ENCODE data around the gene KCNIP1. TPM values are rescaled to one million over a fixed set of nuclear protein-coding genes. Genes with fewer than 3 reads are reported as not detected.

The KCNIP1 gene
- polyA plus RNA-seq, 1 of the 3 experiments (the other 2 are of a cell fraction), result 1.3 TPM

- Histone ChIP-seq H2AFZ (ENCODE audit: low read depth) (no peak overlapping the region), H3K79me2 (ENCODE audit: insufficient read depth) (no peaks in the 10 kb centered on the region), H3K4me2 (no peak overlapping the region), H3K4me3 (ENCODE audit: low read depth in 2 of 2, low read length in 1 of 2) (no peak overlapping the region), H3K9me3 (no peaks in the 10 kb centered on the region), H3K9me2 (no peaks in the 10 kb centered on the region), H4K20me1 (ENCODE audit: insufficient read depth) (no peaks in the 10 kb centered on the region), H3K9ac (no peak overlapping the region), H3K4me1 (ENCODE audit: control insufficient read depth in 1 of 2, insufficient read depth in 2 of 2, low read depth in 1 of 2, low read length in 1 of 2) (no peaks in the 10 kb centered on the region; a peak in 1 of 4 replicates), H3K27ac (ENCODE audit: low read depth in 2 of 2, low read length in 1 of 2) (no peak overlapping the region), H3K36me3 (replicated peaks in 1 of 2; ENCODE audit: control insufficient read depth in 1 of 2, insufficient read depth in 2 of 2, low read length in 1 of 2) (no peaks in the 10 kb centered on the region), H3F3A (replicated peaks; ENCODE audit: insufficient read depth) (no peaks in the 10 kb centered on the region), H3K27me3 (ENCODE audit: insufficient read depth) (no peaks in the 10 kb centered on the region)
- POLR2A ChIA-PET, result no interaction called here
- 67% methylated on average over 1 of the region's 1 CpG for WGBS (ENCODE audit: low lambda C conversion rate)
- TF ChIP-seq USF2 (IDR thresholded peaks at IDR 0.05; ENCODE audit: borderline replicate concordance, low read depth, low read length) (no peak), POLR2AphosphoS5 (IDR thresholded peaks at IDR 0.05; ENCODE audit: low read depth, low read length) (no peak), SIN3A (IDR thresholded peaks at IDR 0.05; ENCODE audit: borderline replicate concordance, low read depth, low read length) (no peak), MEF2A (IDR thresholded peaks at IDR 0.05; ENCODE audit: borderline replicate concordance, low read depth) (no peak), TAF1 (IDR thresholded peaks at IDR 0.05; ENCODE audit: borderline replicate concordance, low read depth, low read length) (no peak), TCF12 (IDR thresholded peaks at IDR 0.05) (no peak), FOXM1 (IDR thresholded peaks at IDR 0.05; ENCODE audit: low read depth) (no peak), RXRA (IDR thresholded peaks at IDR 0.05; ENCODE audit: borderline replicate concordance, low read depth) (no peak), CHD2 (IDR thresholded peaks at IDR 0.05; ENCODE audit: low read length, partially characterized antibody) (no peak), USF1 (IDR thresholded peaks at IDR 0.05; ENCODE audit: borderline replicate concordance, low read depth) (no peak), REST (IDR thresholded peaks at IDR 0.05; ENCODE audit: low read depth, low read length) (no peak), SMC3 (IDR thresholded peaks at IDR 0.05; ENCODE audit: low read depth, low read length) (no peak), GABPA (IDR thresholded peaks at IDR 0.05; ENCODE audit: low read depth) (no peak), JUND (IDR thresholded peaks at IDR 0.05) (no peak)
- CTCF ChIA-PET, result no interaction called here
- DNase-seq, result no peak
Observed at GRCh38 chr5:170540271-170540670, 36.5 kb downstream of the KCNIP1 start.

Measured in SK-N-SH (cell line).